MM.1S (cell line): ENCODE measurements around the gene KLC1.

Experiments used
- DNase-seq: peaks from one replicate; pipeline ENCODE4 v3.0.0-alpha.2; 2015
- H2AFZ ChIP-seq: fragments of 300-600 bp; sonication (generic); 2 replicates; pipeline ENCODE4 v1.6.0; 2016; ENCODE audit warnings: antibody characterized with exemption, low read length
- H3F3A ChIP-seq: fragments of 300-600 bp; sonication (generic); 2 replicates; pipeline ENCODE4 v1.6.1; 2016; ENCODE audit warnings: mild to moderate bottlenecking, antibody characterized with exemption, low read length, moderate library complexity, mixed read lengths; ENCODE audit not compliant: insufficient read depth
- H3K27ac ChIP-seq: fragments of 300-600 bp; sonication (generic); 2 replicates; pipeline ENCODE4 v1.5.1; 2016; ENCODE audit warnings: mild to moderate bottlenecking, low read length
- H3K27me3 ChIP-seq: fragments of 300-600 bp; sonication (generic); replicated peaks from 2 replicates; pipeline ENCODE4 v1.6.0; 2016; ENCODE audit warnings: low read length; ENCODE audit not compliant: insufficient read depth
- H3K36me3 ChIP-seq: fragments of 300-600 bp; sonication (generic); replicated peaks from 2 replicates; pipeline ENCODE4 v1.6.1; 2016; ENCODE audit warnings: mild to moderate bottlenecking, low read length, mixed read lengths; ENCODE audit not compliant: insufficient read depth
- H3K4me1 ChIP-seq: fragments of 300-600 bp; sonication (generic); 2 replicates; pipeline ENCODE4 v1.6.1; 2016; ENCODE audit warnings: low read length, mixed read lengths
- H3K4me2 ChIP-seq: fragments of 300-600 bp; sonication (generic); 2 replicates; pipeline ENCODE4 v1.6.0; 2016; ENCODE audit warnings: low read depth, low read length
- H3K4me3 ChIP-seq: fragments of 300-600 bp; sonication (generic); 2 replicates; pipeline ENCODE4 v1.5.1; 2016; ENCODE audit warnings: low read length, mixed read lengths
- H3K79me2 ChIP-seq: fragments of 300-600 bp; sonication (generic); 2 replicates; pipeline ENCODE4 v1.6.1; 2016; ENCODE audit warnings: mixed run types, low read length, mixed read lengths
- H3K9ac ChIP-seq: fragments of 300-600 bp; sonication (generic); 2 replicates; pipeline ENCODE4 v1.6.1; 2016; ENCODE audit warnings: low read length, mixed read lengths
- H3K9me2 ChIP-seq: fragments of 300-600 bp; sonication (generic); replicated peaks from 2 replicates; pipeline ENCODE4 v1.6.1; 2016; ENCODE audit warnings: mild to moderate bottlenecking, low read length, mixed read lengths; ENCODE audit not compliant: insufficient read depth
- H3K9me3 ChIP-seq: fragments of 300-600 bp; sonication (generic); replicated peaks from 2 replicates; pipeline ENCODE4 v1.6.1; 2016; ENCODE audit warnings: mild to moderate bottlenecking, low read length, mixed read lengths; ENCODE audit not compliant: insufficient read depth
- H4K20me1 ChIP-seq: fragments of 300-600 bp; sonication (generic); 2 replicates; pipeline ENCODE4 v1.6.1; 2016; ENCODE audit warnings: mild to moderate bottlenecking, low read length, moderate library complexity, mixed read lengths; ENCODE audit not compliant: insufficient read depth
- EZH2 ChIP-seq: fragments of 300-600 bp; sonication (generic); optimal IDR thresholded peaks from 2 replicates; pipeline ENCODE3; 2017; ENCODE audit warnings: low read depth, mild to moderate bottlenecking, antibody characterized with exemption, low read length, mixed read lengths
- EZH2phosphoT487 ChIP-seq: fragments of 300-600 bp; sonication (generic); IDR thresholded peaks from 2 replicates; pipeline ENCODE4 v1.6.1; 2018; ENCODE audit warnings: antibody characterized with exemption, low read length
- TF ChIP-seq, protein P1 (sequence below): fragments of 300-600 bp; sonication (generic); IDR thresholded peaks from 2 replicates; pipeline ENCODE4 v1.5.1; 2016; ENCODE audit warnings: antibody characterized with exemption, low read length, mixed read lengths

The KLC1 gene

DNA sequence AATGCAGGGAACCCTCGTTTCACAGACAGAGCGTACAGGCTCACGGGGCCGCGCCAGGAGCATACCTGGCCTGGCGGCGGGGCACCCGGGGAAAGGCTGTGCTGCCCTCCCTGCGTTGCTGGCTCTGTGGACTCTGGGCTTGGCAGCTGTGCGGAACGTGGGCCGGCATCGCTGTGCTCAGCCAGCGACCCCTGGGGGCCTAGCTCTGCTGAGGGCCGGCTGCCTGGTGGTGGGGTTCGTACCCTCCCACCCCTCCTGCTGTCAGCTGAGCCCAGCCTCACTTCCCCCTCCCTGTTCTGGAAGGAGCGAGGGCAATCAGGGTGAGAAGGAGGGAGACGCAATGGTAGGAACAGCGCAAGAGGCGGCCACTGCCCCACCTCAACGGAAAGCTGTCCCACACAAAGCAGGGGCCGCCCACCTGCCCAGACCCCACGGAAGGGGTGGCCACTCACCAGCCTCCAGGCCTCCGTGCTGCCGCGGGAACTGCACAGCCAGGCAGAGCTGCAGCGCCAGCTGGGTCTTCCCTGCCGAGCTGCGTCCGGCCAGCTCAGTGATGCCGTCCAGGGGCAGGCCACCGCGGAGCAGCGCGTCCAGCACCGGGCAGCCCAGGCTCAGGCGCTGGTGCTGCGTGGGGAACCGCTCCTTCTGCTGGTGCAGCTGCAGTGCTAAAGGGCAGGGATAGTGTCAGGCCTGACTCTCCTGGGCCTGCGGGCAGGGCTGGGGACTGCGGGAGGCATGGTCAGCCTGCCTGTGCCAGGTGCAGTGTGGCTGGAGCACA, 77.7 kb downstream of the KLC1 start:
- Histone ChIP-seq H3K36me3 (no peaks in the 10 kb centered on the region), H3K4me2 (no peak overlapping the region), H3K79me2 (no peaks in the 10 kb centered on the region), H3K27me3 (no peaks in the 10 kb centered on the region), H3F3A (no peaks in the 10 kb centered on the region), H3K4me3 (no peak overlapping the region), H4K20me1 (no peaks in the 10 kb centered on the region), H3K4me1 (no peaks in the 10 kb centered on the region), H3K27ac (no peak overlapping the region), H3K9ac (no peak overlapping the region), H3K9me2 (no peaks in the 10 kb centered on the region), H2AFZ (no peak overlapping the region), H3K9me3 (no peaks in the 10 kb centered on the region)
- no peak for DNase-seq
- TF ChIP-seq EZH2phosphoT487 (no peak), EZH2 (no peak)
- TF ChIP-seq, protein P1, sequence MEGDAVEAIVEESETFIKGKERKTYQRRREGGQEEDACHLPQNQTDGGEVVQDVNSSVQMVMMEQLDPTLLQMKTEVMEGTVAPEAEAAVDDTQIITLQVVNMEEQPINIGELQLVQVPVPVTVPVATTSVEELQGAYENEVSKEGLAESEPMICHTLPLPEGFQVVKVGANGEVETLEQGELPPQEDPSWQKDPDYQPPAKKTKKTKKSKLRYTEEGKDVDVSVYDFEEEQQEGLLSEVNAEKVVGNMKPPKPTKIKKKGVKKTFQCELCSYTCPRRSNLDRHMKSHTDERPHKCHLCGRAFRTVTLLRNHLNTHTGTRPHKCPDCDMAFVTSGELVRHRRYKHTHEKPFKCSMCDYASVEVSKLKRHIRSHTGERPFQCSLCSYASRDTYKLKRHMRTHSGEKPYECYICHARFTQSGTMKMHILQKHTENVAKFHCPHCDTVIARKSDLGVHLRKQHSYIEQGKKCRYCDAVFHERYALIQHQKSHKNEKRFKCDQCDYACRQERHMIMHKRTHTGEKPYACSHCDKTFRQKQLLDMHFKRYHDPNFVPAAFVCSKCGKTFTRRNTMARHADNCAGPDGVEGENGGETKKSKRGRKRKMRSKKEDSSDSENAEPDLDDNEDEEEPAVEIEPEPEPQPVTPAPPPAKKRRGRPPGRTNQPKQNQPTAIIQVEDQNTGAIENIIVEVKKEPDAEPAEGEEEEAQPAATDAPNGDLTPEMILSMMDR, result no peak

DNA sequence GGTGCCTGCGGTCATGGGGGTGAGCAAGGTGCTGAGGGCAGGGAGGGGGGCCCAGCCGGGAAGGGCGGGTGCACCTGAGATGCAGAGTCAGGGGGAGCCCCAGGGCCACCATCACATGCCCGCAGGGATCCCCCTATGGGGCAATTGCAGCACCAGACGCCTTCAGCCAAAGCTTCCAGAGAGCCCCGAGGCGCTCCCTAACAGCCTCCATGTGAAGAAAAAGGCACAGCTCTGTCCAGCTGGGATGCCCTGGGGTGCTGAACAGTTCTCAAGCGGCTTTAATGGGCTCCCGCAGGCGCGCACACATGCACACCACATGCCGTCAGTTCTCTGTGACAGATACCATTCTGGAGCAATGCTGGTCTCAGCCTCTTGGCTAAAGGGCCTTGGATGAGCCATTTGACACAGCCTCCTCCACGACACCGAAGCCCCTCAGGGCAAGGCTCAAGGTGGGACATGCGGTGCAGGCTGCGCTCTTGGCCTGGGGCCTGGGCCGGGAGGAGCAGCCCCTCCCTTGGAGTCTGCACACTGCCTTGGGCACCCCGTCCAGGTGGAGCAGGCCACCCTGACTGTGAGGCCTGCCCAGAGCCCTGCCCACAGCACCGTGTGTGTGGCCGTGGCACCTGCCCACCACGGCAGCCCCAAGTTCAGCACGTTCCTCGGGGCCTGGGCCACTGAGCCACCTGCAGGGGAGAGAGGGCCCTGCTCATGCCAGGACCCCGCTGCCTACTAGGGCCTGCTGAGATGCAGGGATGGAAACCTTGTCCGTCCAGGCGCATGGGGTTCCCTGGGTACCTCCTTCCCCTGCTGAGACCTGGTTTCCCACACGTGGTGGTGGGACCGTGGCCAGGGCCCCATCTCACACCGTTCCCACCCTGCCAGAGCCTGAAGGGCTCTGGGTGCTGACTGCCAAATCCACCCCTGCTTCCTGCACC, 78.6 kb downstream of the KLC1 start:
- Histone ChIP-seq H3K27ac (no peak overlapping the region), H3K36me3 (no peaks in the 10 kb centered on the region), H3K9ac (no peak overlapping the region), H3K27me3 (no peaks in the 10 kb centered on the region), H4K20me1 (no peaks in the 10 kb centered on the region), H3K79me2 (no peaks in the 10 kb centered on the region), H3K4me2 (no peak overlapping the region), H2AFZ (no peak overlapping the region), H3K9me3 (no peaks in the 10 kb centered on the region), H3K9me2 (no peaks in the 10 kb centered on the region), H3K4me1 (no peaks in the 10 kb centered on the region), H3K4me3 (no peak overlapping the region), H3F3A (no peaks in the 10 kb centered on the region)
- DNase-seq, result no peak
- TF ChIP-seq EZH2 (no peak), EZH2phosphoT487 (no peak)
- TF ChIP-seq, protein P1, result no peak

DNA sequence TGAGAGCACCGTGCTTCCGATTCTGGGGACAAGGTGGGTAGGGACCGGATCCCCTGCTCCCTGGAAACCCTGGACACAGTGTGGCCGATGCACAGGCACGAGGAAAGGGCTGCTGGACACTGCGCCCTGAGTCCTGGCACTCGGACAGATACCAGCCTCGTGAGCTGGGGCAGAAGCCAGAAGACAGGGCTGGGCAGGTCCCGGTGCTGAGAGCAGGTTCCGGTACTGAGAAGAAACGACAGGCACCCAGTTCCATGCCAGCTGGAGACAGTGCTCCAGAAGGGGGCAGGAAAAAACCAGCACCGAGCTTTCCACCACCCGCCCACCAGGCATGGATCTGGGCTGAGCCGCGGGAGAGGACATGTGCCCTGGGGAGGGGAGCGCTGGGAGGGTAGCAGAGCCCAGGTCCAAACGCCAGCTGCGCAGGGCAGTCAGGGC, 79.8 kb downstream of the KLC1 start:
- no peak overlapping the region for H2AFZ ChIP-seq
- H3K27me3 ChIP-seq, result no peaks in the 10 kb centered on the region
- no peaks in the 10 kb centered on the region for H3K36me3 ChIP-seq
- H3K9ac ChIP-seq, result no peak overlapping the region
- H3K9me2 ChIP-seq, result no peaks in the 10 kb centered on the region
- no peaks in the 10 kb centered on the region for H3K9me3 ChIP-seq
- no peak for DNase-seq
- H3K79me2 ChIP-seq, result peaks cover 2% of the 10 kb centered on the region; the same call in 1 of the 2 replicates
- no peak overlapping the region for H3K4me2 ChIP-seq
- H3K4me3 ChIP-seq, result no peak overlapping the region
- H3K4me1 ChIP-seq, result no peaks in the 10 kb centered on the region
- H3K27ac ChIP-seq, result no peak overlapping the region
- TF ChIP-seq EZH2 (no peak), EZH2phosphoT487 (no peak)
- TF ChIP-seq, protein P1, result no peak
- H4K20me1 ChIP-seq, result no peaks in the 10 kb centered on the region
- no peaks in the 10 kb centered on the region for H3F3A ChIP-seq
